Activated naive CD4-positive, alpha-beta T cell treated with anti-CD3 and anti-CD28 coated beads, Interleukin-2, amount 10 ng/mL, durations not matched to agents 7 days and 5 days (primary cell): Measurements from ENCODE around the gene LY6G6D.
A peak's percentile ranks its signal among the peaks of the same experiment; 100 is the strongest.

ENCODE experiments used
- CTCF ChIA-PET: fragments of 350-600 bp; sonication (Branson Sonifier 250); formaldehyde crosslinking; loops from one replicate; lab custom pipeline; 2021; ENCODE audit warnings: antibody characterized with exemption; lab: Charles Lee
- DNase-seq: peaks from one replicate; pipeline ENCODE4 v3.0.0-alpha.2; 2020
- H3K27ac Mint-ChIP-seq: one replicate; pipeline ENCODE4 v1.8.0; 2021; ENCODE audit warnings: mild to moderate bottlenecking, moderate library complexity, mixed read lengths
- H3K27me3 Mint-ChIP-seq: one replicate; pipeline ENCODE4 v1.8.0; 2021; ENCODE audit warnings: mild to moderate bottlenecking, mixed read lengths
- H3K36me3 Mint-ChIP-seq: one replicate; pipeline ENCODE4 v1.8.0; 2021; ENCODE audit warnings: mixed read lengths
- H3K4me1 Mint-ChIP-seq: one replicate; pipeline ENCODE4 v1.8.0; 2021; ENCODE audit warnings: mixed read lengths
- H3K4me3 Mint-ChIP-seq: one replicate; pipeline ENCODE4 v1.8.0; 2021; ENCODE audit warnings: mild to moderate bottlenecking, moderate library complexity, mixed read lengths
- H3K9me3 Mint-ChIP-seq: one replicate; pipeline ENCODE4 v1.8.0; 2021; ENCODE audit warnings: mixed read lengths

LY6G6D gene

GRCh38 chr6:31729515-31729978, 14.4 kb downstream of the LY6G6D start:
- CTCF ChIA-PET = interaction anchor here (0.6 to 5.4 kb wide), 13 partner anchors 9 to 103 kb away, joined by 3 to 23 read pairs (median 5); partner anchors contain the start of genes GPANK1, HSPA1B, LSM2 and LY6G5C
- Mint-ChIP-seq H3K4me1 (peaks cover 77% of the 10 kb centered on the region), H3K27ac (peak overlapping the region; percentile 69)

GRCh38 chr6:31729979-31730630, 15.0 kb downstream of the LY6G6D start:
- Mint-ChIP-seq H3K27me3 (no peaks in the 10 kb centered on the region), H3K4me1 (peaks cover 78% of the 10 kb centered on the region), H3K9me3 (no peaks in the 10 kb centered on the region), H3K27ac (peak overlapping the region; percentile 69), H3K36me3 (peaks cover 67% of the 10 kb centered on the region), H3K4me3 (peak overlapping the region; percentile 88)
- peak; percentile 74 for DNase-seq
- CTCF ChIA-PET = interaction anchor here (0.6 to 5.4 kb wide), 12 partner anchors 8 to 103 kb away, joined by 3 to 23 read pairs (median 5); partner anchors contain the start of genes GPANK1, HSPA1B, LSM2 and LY6G5C

More at GRCh38 chr6:31729515-31729978, 14.4 kb downstream of the LY6G6D start:
- H3K36me3 Mint-ChIP-seq = peaks cover 61% of the 10 kb centered on the region
- H3K9me3 Mint-ChIP-seq = no peaks in the 10 kb centered on the region
- no peaks in the 10 kb centered on the region for H3K27me3 Mint-ChIP-seq
- DNase-seq = peak; percentile 87
- H3K4me3 Mint-ChIP-seq = peak overlapping the region; percentile 88

DNA sequence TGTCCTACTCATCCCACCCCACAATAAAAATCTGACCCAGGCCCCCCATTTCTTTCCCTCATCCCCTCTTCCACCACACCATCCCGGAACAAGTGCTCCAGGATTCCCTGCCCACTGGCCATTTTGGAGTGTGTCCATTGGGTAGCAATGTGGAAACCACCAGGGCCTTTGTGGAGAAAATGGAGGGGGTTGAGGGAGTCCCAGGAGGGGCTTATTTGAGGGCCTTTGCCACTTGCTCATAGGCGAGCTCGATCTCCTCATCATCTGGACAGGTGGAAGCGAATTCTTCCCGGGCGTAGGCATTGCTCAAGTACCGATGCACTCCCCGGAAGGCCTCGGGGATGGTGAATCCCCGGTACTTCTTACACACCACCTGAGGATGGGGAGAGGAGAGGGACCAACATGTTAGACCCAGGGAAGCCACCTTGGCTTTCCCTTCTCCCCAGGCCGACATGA, 15.5 kb downstream of the LY6G6D start:
- H3K36me3 Mint-ChIP-seq = peaks cover 70% of the 10 kb centered on the region
- H3K9me3 Mint-ChIP-seq = no peaks in the 10 kb centered on the region
- CTCF ChIA-PET = interaction anchor here (0.7 to 5.4 kb wide), 8 partner anchors 8 to 100 kb away, joined by 3 to 23 read pairs (median 8); partner anchors contain the start of genes HSPA1B, LSM2 and LY6G5C
- DNase-seq = no peak
- H3K4me3 Mint-ChIP-seq = peak overlapping the region; percentile 88
- H3K27me3 Mint-ChIP-seq = no peaks in the 10 kb centered on the region
- H3K27ac Mint-ChIP-seq = peak overlapping the region; percentile 69
- peaks cover 76% of the 10 kb centered on the region for H3K4me1 Mint-ChIP-seq

DNA sequence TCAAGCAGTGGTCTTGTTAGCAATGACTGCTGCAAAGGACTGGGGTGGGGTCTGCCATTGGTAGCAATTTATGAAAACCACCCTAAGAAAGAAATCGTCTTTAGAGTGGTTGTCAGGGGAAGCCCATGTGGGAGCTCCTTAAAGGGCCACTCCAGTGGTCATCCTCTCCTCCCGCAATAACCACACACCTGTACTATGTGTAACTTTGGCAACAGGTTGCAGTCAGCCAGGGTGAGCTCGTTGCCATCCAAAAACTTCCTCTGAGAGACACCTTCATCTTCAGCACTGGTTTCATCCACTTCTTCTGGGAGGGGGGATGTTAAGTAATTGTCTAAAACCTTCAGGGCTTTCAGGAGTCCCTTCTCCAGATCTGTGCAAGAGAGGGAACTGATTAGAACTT, 16.9 kb downstream of the LY6G6D start:
- DNase-seq = no peak
- Mint-ChIP-seq H3K27ac (peak overlapping the region; percentile 54), H3K9me3 (no peaks in the 10 kb centered on the region), H3K4me1 (peaks cover 67% of the 10 kb centered on the region), H3K27me3 (no peaks in the 10 kb centered on the region), H3K36me3 (peaks cover 64% of the 10 kb centered on the region), H3K4me3 (peak overlapping the region; percentile 12)
- CTCF ChIA-PET = interaction anchor here (0.6 to 5.4 kb wide), 3 partner anchors 37 to 101 kb away, joined by 3 to 23 read pairs (median 4); no protein-coding TSS in a partner anchor

DNA sequence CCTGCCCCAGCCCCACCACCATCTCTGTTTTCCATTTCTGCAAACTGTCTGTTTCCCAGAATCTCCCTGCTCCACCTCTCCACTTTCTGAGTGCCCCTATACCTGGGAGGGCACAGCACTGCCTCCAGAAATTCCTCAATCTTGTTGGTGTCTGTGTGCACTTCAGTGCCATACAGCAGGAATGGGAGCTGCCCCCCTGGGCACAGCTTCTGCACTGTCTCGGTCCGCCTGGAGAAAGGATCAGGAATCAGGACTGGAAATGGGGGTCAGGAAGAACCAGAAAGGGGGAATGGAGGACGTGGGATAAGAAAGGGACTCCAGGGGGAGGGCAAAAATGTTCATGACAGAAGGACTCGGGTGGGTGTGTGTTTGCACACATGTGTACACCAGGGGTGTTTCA, 18.6 kb downstream of the LY6G6D start:
- peak overlapping the region; percentile 93 for H3K27ac Mint-ChIP-seq
- H3K9me3 Mint-ChIP-seq = no peaks in the 10 kb centered on the region
- peaks cover 54% of the 10 kb centered on the region for H3K36me3 Mint-ChIP-seq
- DNase-seq = no peak
- CTCF ChIA-PET = interaction anchor here (0.6 to 5.4 kb wide), 2 partner anchors 28 to 36 kb away, joined by 4 to 23 read pairs; no protein-coding TSS in a partner anchor
- peak overlapping the region; percentile 100 for H3K4me3 Mint-ChIP-seq
- no peaks in the 10 kb centered on the region for H3K27me3 Mint-ChIP-seq
- H3K4me1 Mint-ChIP-seq = peaks cover 69% of the 10 kb centered on the region

DNA sequence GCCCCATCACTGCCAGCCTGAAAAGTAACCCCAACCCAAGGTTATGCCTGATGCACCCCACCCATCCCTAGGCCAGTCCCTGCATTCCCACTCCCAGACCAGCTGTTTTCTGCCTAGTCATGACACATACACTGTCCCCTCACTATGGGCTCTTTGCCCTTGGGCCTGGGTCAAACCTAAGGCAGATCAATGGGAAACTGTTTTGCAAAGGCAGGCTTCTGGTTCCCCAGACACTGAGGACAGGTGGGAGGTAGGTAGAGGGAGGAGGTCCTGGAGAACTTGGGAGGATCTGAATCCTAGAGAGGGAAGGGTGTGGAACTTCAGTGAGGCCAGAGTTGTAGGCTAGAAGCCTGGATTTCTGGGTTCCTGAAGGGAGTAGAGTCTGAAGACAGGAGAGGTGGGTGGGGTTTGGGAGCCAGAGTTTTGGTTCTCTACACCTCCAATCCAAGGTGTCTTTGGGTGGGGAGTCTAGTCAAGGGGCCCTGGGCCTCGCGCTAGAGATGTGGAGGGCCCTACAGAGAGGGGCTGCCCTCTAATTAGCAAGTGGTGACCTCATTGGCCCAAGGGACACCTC, 19.2 kb downstream of the LY6G6D start:
- no peak for DNase-seq
- H3K4me1 Mint-ChIP-seq = peaks cover 69% of the 10 kb centered on the region
- H3K36me3 Mint-ChIP-seq = peaks cover 52% of the 10 kb centered on the region
- H3K27ac Mint-ChIP-seq = peak overlapping the region; percentile 93
- H3K27me3 Mint-ChIP-seq = no peaks in the 10 kb centered on the region
- H3K9me3 Mint-ChIP-seq = no peaks in the 10 kb centered on the region
- CTCF ChIA-PET = interaction anchor here (0.6 to 1.3 kb wide), 2 partner anchors 28 to 35 kb away, joined by 4 to 5 read pairs; no protein-coding TSS in a partner anchor
- peak overlapping the region; percentile 100 for H3K4me3 Mint-ChIP-seq

- Mint-ChIP-seq H3K4me3 (peak overlapping the region; percentile 100), H3K36me3 (peaks cover 52% of the 10 kb centered on the region), H3K4me1 (peaks cover 72% of the 10 kb centered on the region), H3K27me3 (peaks cover 4% of the 10 kb centered on the region), H3K27ac (peak overlapping the region; percentile 93), H3K9me3 (no peaks in the 10 kb centered on the region)
- CTCF ChIA-PET = interaction anchor here (0.6 to 1.3 kb wide), 2 partner anchors 9 to 35 kb away, joined by 3 to 5 read pairs; no protein-coding TSS in a partner anchor
- peak; percentile 74 for DNase-seq
Observed at GRCh38 chr6:31734821-31735406, 19.8 kb downstream of the LY6G6D start.

DNA sequence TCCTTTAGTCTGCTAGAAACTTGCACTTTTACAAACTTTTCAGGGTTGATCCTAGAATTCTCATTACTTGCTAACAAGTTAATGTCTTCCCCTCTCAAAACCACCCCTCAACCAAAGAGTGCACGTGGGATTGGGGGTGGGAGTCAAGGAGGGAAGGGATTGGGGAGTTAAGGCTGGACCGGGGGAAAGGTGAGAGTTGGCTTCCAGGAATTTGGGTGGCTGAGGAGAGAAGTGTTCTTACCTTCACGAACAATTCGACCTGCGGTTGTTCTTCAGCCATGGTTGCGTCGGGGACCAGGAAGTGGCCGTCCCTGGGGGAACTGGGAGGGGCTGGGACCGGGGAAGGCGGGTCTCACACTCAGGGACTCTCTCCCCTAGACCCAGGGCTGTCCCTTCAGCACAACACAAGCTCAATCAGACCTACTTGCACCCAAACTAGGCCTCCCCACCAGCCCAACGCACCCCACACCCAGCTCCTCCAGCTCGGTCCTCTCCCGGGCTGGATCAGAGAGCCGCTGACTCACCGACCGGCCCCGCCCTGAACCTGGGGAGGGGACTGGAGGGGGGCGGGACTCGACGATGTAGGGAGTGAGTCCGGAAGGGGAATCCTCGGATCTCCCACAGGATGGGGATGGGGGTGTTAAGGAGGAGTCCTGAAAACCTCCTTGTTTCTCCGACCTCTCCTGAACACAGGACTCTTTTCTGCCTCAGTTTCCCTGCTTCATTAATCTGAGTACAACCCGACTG, 21.0 kb downstream of the LY6G6D start, which contains the start of gene CLIC1:
Gene CLIC1 (minus strand): TSS at position 510 of the 747 bp plus-strand sequence. CDS start 230 bp downstream, at position 280.
- Mint-ChIP-seq H3K36me3 (peaks cover 48% of the 10 kb centered on the region), H3K9me3 (no peaks in the 10 kb centered on the region), H3K4me3 (peak within 1 kb of the TSS; percentile 100), H3K27ac (peak within 1 kb of the TSS; percentile 93), H3K27me3 (peaks cover 5% of the 10 kb centered on the region), H3K4me1 (peaks cover 69% of the 10 kb centered on the region)
- CTCF ChIA-PET = interaction anchor here (0.6 to 3.7 kb wide), 6 partner anchors 8 to 78 kb away, joined by 3 to 23 read pairs (median 4); no protein-coding TSS in a partner anchor
- DNase-seq = peak; percentile 88

- CTCF ChIA-PET = interaction anchor here (0.8 to 3.7 kb wide), 8 partner anchors 7 to 95 kb away, joined by 3 to 23 read pairs (median 4); partner anchors contain the start of gene DDAH2
- H3K4me3 Mint-ChIP-seq = peak overlapping the region; percentile 100
- H3K27me3 Mint-ChIP-seq = peaks cover 5% of the 10 kb centered on the region
- H3K27ac Mint-ChIP-seq = peak overlapping the region; percentile 93
- peaks cover 46% of the 10 kb centered on the region for H3K36me3 Mint-ChIP-seq
- no peaks in the 10 kb centered on the region for H3K9me3 Mint-ChIP-seq
- DNase-seq = no peak
- H3K4me1 Mint-ChIP-seq = peaks cover 72% of the 10 kb centered on the region
Observed at GRCh38 chr6:31736768-31737314, 21.7 kb downstream of the LY6G6D start.

DNA sequence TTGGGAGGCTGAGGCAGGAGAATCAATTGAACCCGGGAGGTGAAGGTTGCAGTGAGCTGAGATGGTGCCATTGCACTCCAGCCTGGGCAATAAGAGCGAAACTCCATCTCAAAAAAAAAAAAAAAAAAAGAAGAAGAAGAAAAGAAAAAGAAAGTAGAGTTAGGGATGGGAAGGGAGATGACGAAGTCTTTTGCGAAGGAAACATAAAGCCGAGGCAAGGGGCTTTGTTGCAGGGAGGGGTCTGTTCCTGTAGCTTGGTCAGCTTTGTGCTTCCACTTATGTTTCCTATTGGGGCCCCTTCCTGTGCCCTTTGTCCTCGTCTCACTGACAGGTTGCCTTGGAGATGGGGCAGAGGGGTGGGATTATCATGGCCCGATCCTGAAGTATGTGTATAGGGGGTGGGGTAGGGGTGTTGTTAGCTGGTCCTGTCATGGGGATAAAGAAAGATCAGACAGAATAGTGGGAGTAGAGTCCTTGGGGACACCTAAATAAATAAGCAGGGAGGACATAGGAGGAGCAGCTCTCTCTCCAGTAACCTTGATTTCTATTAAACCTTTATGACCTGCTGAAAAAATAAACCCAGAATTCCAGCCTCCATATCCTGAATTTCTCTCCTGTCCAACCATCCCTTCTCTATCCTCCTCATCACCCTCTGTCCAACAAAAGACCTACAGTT, 22.3 kb downstream of the LY6G6D start:
- Mint-ChIP-seq H3K27me3 (peaks cover 5% of the 10 kb centered on the region), H3K36me3 (peaks cover 45% of the 10 kb centered on the region), H3K4me3 (peak overlapping the region; percentile 100), H3K9me3 (no peaks in the 10 kb centered on the region), H3K4me1 (peaks cover 69% of the 10 kb centered on the region), H3K27ac (peak overlapping the region; percentile 93)
- CTCF ChIA-PET = interaction anchor here (0.8 to 3.7 kb wide), 11 partner anchors 8 to 94 kb away, joined by 3 to 23 read pairs (median 4); partner anchors contain the start of genes DDAH2, GPANK1, LY6G5C and VARS1
- peak; percentile 55 for DNase-seq

DNA sequence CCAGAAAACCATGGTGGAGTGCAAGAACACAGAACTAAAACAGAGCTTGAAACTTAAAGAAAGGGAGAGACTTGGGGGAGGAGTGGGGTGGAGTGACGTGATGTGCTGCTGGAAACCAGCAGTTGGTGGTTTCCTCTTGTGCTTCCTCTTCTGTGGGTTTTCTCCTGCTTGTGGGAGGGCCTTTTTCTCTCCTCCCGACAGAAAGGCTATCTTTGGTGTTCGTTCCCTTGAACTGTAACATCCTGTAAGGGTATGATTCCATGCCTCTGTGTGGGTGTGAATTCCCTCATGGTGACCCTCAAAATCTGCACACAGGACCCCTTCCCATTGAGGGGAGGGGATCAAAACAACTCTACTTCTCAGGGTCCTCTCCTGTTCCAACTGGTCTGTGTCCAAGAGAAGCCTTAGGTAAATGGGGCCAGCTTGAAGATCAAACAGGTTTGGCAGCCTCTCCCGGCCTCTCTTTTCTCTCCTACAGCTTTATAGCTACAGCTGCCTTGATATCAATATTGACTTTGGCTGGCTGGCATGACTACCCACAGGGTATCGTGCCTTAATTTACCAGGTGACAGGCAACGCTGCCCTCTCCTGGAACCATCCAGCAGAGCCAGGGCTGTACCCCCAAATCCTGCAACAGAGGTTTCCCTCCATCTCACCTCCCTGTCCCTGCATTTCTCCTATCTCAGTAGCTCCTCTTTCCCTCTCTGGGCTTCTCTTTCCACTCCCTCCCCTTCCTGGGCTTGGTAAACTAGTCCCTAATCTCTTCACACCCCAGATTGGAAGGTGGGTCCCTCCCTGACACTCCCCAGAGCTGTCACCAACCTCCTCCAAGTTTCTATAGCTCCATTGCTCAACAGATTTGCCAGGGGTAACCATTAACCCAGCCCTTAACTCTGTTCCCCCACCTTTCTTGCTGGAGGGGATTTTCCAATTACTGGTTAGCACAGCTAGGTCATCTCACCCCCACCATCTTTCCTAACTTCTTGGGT, 23.1 kb downstream of the LY6G6D start:
- Mint-ChIP-seq H3K36me3 (peaks cover 50% of the 10 kb centered on the region), H3K4me3 (peak overlapping the region; percentile 100), H3K9me3 (no peaks in the 10 kb centered on the region), H3K27ac (peak overlapping the region; percentile 93), H3K27me3 (peaks cover 5% of the 10 kb centered on the region), H3K4me1 (peaks cover 66% of the 10 kb centered on the region)
- CTCF ChIA-PET = interaction anchor here (0.7 to 3.7 kb wide), 22 partner anchors 9 to 192 kb away, joined by 3 to 23 read pairs (median 4); partner anchors contain the start of genes ATP6V1G2, DDAH2, GPANK1 and HSPA1B
- DNase-seq = peak; percentile 84
